HG02852 (cell line): ENCODE data around the gene COL27A1.
A peak's percentile ranks its signal among the peaks of the same experiment; 100 is the strongest.

Experiments
- ATAC-seq: cut with Tn5 transposase; IDR thresholded peaks from one replicate; pipeline ENCODE4 v1.9.1; 2021; ENCODE audit warnings: mild to moderate bottlenecking, moderate library complexity; ENCODE audit not compliant: unreplicated experiment

COL27A1 gene

DNA sequence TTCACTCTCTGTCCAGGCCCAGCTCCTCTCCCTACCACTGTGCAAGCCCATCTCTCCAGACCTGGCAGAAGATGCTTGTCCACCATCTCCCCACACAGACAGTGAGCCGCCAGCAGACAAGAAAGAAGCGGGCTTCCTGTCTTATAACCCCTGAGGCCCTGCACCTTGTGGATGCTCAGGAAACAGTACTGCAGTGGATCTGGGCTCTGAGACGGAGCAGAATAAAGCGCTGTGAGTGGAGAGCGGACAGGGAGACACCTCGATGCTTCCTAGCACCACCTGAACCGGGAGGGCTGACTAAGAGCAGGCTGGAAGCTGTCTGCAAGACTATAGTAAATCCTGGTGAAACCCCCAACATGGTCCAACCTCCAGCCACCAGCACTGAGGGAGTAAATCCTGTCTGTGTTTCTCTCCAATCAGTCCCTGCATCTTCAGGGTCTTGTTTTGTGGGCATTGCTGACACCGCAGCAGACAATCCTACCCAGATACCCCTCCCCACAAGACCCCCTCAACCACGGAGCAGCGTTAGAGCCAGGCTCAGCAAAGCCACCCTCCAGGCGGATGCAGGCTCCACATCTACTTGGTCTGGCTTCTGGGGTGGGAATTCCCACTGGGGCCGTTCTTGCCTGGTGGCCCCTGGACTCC, 193.0 kb downstream of the COL27A1 start:
- ATAC-seq: no peak

GRCh38 chr9:114348906-114349482, 193.7 kb downstream of the COL27A1 start:
- peak; percentile 82 for ATAC-seq

DNA sequence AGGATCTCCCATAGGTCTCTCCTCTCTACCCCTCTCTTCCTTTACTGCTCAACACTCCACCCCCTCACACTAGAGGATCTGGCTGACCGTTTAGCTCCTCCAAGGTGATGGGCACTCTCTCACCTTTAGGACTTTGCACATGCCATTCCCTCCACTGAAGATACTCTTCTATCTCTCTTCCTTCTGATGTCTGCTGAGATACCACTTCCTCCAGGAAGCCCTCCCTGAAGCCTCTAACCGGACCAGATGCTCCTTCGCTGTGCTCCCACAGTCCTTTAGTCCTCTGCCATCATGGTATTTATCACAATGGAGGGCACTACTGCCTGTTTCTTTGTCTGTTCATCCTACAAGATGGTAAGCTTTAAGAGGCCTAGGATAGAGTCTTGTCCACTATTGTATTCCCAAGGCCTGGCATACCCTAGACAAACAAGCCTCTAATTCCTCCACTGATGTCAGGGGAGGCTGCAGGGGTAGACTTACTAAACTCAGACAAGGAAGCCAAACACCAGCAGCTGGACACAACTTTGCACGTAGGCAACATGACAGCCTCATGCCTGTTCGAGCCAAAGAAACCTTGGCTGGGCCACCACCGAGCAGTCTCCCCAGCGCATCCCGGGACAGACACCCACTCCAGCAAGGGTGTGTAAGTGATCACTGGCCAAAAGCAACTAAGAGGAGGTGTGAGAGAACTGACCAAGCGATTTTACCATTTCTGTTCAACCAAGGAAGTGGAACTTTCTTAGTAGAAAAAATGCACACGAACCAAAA, 194.6 kb downstream of the COL27A1 start:
- ATAC-seq: no peak

DNA sequence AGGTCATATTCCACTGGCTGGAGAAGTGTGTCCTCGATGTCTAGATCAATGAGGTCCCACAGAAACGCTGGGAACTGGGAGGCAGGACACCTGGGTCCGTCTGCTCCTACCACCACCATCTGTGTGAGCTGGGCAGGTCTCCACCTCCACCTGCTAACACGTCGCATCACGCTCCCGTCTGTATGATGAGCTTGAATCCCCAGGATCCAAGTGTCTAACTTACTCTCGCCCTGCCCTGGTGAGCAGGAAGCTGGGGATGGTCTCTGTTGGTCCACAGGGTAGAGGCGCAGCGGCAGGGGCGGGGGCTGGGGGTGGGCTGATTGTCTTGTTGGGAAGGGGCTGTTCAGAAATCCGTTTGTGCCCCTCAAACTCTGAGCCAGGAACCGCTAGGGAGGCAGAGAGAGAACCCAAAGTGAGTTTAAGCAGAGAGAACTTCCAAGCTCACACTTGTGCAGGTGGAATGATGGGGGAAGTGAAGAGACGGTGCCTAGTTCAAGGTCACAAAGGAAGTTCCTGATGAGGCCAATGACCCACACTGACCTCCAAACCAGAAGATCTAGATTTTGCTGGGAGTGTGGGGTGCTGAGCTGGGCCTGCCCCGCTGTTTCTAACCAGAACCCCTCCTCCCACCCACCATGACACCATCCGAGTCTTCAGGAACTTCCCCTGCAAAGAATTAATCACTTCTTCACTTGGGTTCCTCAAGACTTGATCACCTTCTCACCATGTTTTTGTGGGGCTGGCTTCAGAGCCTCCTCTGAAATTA, 195.5 kb downstream of the COL27A1 start:
- ATAC-seq: no peak

DNA sequence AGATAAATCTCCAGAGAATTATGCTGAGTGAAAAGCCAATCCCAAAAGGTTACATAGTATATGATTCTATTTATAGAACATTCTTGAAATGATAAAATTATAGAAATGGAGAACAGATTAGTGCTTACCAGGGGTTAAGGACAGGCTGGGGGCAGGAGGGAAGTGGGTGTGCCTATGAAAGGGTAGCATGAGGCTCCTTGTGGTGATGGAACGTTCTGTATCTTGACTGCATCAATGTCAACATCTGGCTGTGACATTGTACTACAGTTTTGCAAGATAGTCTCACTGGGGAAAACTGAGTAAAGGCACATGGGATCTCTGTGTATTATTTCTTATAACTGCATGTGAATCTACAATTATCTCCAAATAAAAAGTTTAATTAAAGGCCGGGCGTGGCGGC, 196.6 kb downstream of the COL27A1 start:
- no peak for ATAC-seq

GRCh38 chr9:114355821-114356220, 200.5 kb downstream of the COL27A1 start:
- ATAC-seq: no peak

DNA sequence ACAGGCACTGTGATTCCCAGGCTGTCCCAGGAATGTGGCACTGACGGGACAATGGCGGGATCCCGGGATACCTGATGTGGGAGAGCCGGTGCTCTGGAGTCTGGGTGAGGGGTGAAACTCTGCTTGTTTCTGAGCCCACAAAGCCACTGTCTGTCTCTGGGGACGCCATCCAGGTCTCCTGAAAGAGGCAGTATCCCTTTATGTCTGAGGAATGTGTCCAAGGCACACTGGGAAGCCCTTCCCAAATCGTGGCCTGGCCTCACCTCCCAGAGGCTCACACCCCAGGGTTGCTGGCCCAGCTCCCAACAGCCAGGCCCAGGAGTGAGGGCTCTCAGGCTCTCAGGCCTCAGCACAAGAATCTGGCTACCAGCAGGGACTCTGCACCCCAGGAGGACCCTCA, 201.5 kb downstream of the COL27A1 start:
- ATAC-seq: no peak

- no peak for ATAC-seq
Measured at GRCh38 chr9:114357360-114357759, 202.0 kb downstream of the COL27A1 start.

DNA sequence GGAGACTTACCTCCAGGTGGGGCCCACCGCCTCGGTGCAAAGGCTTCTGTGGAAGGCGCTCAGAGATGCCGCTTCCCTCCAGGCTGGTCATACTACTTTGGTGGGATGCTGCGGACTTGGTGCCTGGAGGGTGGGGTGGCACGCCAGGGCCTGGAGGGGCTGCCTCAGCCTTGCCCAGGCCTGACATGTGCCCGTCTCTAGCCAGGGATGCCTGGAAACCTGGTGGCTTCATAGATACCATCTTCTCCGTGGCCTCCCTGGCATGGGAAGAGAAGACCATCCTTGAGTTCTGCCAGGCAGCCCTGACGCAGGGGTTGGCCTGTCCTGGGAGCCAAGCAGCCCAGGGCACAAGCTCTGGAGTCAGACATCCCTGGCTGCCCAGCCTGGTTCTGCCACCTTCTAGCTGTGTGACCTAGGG, 202.6 kb downstream of the COL27A1 start:
- no peak for ATAC-seq

DNA sequence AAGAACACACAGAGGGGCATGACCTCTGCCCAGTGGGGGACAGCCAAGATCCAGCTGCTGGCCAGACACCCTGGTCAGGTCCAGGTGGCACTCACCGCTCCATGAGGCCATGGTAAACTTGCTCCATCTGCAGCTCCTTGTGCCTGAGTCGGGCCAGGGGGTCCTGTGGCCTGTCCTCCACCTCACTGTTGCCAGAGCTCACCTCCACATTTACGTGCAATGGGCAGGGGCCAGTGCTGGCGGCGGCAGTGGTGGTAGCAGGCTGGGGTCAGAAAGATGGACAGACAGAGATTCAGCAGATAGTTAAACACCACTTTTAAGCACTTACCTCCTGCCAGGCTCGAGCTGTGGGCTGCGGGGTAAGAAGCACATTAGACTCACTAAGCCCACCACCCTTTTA, 204.5 kb downstream of the COL27A1 start:
- no peak for ATAC-seq

GRCh38 chr9:114361542-114361941, 206.2 kb downstream of the COL27A1 start:
- ATAC-seq: no peak
